Urothelium cell line (cell line): Measurements from ENCODE around the gene PLA2G15.
"Not testable (repeated sequence)": the region's sequence is repeated elsewhere in the genome, so short reads cannot be mapped to it uniquely, and the experiment has no call there.

Experiments
- DNase-seq: peaks from one replicate; pipeline ENCODE4 v3.0.0; 2011; ENCODE audit warnings: low spot score, mixed read lengths
- FAIRE-seq: peaks from 2 replicates; lab custom pipeline; 2011; peaks lifted over from hg19 to GRCh38; lab: Jason Lieb, UNC

PLA2G15 gene

GRCh38 chr16:68274441-68274840 is 29.3 kb downstream of the PLA2G15 start:
- DNase-seq (no peak), FAIRE-seq (no peak)

DNA sequence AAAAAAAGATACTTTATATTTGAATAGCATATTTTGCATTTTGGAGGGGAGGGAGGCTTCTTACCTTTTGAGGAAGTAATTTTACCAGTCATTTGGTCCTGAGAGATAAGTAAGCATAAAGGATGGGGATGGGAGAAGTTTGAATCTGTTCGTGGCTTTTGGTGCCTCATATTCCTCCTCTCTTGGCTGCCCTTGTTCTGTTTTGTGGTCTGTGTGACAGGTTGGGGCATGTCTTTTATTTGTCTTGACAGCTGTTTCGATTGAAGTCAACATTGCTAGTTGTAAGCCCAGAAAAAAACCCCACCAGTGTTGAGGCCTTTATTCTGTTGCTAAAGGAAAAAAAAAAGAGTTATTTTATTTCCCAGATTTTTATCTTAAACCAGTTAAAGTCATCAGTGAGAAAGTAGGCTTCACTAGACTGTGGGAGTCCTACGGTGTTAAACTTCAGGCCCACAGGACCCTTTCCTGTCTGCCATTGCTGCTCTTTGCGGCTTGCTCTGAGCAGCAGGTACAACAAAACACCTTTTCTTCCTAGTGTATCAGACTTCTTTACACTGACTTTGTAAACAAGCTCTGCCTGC is 30.5 kb downstream of the PLA2G15 start:
- DNase-seq: no peak
- no peak for FAIRE-seq

- FAIRE-seq: no peak
- no peak for DNase-seq
Measured at GRCh38 chr16:68276223-68276622, 31.1 kb downstream of the PLA2G15 start.

- DNase-seq (no peak), FAIRE-seq (no peak)
Measured at GRCh38 chr16:68279726-68280558, 34.8 kb downstream of the PLA2G15 start.

DNA sequence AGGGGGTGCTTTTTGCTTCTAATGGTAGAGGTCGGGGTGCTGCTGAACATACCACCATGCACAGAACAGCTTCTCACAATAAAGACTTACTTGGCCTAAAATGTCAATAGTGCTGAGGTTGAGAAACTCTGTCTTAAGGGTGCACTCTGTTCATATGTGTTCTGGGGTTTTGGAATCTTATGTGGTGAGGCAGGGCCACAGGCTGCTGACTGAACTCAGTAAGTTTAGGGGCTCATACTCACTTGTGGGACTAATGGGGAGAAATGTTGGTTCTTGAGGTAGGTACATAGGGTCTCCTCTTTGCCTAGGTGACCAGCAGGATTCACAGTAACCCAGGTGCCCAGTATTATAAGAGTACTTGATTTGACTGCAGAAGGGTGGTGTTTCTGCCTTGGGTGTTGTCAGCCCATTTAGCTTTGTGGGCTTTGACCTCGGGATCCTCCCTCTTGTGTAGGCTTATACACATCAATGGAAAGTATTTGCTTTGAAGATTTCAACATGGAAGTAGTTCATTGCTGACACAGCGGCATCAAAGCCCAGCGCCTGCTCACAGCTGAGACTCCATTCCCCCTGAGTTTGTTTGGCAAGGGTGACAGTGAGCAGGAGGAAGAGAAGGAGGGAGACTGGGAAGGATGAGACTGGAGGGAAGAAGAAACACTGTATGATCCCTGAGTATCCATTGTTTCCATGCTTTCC is 36.3 kb downstream of the PLA2G15 start:
- DNase-seq (no peak), FAIRE-seq (no peak)

GRCh38 chr16:68282064-68282452 is 36.9 kb downstream of the PLA2G15 start:
- no peak for FAIRE-seq
- no peak for DNase-seq

DNA sequence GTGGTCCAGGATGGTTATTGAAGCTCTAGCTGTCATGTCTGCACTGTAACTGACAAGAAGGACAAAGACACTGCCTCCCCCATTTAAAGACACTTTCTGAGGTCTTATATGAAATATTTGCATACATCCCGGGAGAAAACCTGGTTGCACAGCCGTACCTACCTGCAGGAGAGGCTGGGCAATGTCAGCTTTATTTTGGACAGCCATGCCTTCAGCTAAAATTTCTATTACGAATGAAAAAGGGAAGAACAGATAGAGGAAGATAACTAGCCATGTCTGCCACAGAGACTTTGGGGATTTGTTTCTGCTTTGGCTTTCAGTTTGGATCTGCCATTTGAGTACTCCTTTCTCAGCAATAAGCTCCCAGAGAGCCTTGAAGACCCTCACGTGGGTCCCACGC is 38.2 kb downstream of the PLA2G15 start:
- no peak for FAIRE-seq
- no peak for DNase-seq

- DNase-seq (no peak), FAIRE-seq (no peak)
Measured at GRCh38 chr16:68283801-68284598, 38.8 kb downstream of the PLA2G15 start.

DNA sequence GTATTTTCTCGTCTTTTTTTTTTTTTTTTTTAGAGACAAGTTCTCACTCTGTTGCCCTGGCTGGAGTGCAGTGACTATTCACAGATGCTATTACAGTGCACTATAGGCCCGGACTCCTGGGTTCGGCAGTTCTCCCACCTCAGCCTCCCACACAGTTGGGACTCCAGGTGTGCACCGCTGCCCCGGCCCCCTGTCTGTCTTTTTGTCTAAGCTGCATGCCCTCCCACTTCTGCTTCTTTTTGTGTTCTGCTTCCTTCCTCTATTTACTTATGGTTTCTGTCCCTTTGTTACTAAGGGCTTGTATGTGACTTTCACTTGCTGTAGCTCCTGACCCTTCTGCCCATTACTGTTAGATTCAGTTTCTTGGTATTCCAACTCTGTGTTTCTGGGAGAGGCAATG is 39.7 kb downstream of the PLA2G15 start:
- no peak for FAIRE-seq
- DNase-seq: no peak

GRCh38 chr16:68285683-68286082 is 40.5 kb downstream of the PLA2G15 start:
- FAIRE-seq (no peak), DNase-seq (no peak)

DNA sequence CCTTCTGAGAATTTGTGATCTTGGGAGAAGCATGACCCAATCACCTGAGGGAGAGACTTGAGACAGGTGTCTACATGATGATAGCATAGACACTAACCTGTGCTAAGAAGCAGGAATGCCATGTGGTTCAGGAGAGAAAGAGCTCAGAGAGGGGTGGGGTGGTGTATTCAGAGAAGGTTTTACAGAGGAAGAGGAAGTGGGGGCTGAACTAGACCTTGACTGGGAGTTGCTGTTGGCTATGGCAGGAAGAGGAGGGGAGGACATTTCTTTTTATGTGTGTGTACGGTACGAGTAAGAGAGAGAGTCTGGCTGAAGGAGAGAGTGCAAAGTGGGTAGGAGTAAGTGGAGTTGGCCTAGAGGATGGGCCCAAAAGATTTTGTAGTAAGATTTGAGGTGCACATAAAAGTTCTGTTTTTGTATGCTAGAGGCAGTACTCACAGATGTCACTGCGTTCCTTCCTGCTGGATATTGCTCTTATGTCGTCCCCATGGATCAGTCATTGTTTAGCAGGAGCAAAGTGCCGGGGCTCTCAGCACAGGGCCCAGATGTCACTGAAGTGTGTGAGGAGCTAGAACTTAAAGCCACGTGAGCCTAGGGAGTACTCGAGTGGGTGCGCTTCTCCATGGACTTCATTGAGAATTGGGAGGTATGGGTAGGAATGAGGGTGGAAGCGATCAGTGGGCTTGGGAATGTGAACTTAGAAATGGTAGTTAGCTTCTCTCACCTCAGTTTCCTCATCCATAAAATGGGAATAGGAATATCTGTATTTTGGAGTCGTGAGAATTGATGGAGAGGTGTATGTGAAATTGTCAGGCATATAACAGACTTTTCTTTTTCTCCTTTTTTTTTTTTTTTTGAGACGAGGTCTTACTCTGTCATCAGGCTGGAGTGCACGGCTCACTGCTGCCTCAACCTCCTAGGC is 41.2 kb downstream of the PLA2G15 start:
- FAIRE-seq (no peak), DNase-seq (no peak)

DNA sequence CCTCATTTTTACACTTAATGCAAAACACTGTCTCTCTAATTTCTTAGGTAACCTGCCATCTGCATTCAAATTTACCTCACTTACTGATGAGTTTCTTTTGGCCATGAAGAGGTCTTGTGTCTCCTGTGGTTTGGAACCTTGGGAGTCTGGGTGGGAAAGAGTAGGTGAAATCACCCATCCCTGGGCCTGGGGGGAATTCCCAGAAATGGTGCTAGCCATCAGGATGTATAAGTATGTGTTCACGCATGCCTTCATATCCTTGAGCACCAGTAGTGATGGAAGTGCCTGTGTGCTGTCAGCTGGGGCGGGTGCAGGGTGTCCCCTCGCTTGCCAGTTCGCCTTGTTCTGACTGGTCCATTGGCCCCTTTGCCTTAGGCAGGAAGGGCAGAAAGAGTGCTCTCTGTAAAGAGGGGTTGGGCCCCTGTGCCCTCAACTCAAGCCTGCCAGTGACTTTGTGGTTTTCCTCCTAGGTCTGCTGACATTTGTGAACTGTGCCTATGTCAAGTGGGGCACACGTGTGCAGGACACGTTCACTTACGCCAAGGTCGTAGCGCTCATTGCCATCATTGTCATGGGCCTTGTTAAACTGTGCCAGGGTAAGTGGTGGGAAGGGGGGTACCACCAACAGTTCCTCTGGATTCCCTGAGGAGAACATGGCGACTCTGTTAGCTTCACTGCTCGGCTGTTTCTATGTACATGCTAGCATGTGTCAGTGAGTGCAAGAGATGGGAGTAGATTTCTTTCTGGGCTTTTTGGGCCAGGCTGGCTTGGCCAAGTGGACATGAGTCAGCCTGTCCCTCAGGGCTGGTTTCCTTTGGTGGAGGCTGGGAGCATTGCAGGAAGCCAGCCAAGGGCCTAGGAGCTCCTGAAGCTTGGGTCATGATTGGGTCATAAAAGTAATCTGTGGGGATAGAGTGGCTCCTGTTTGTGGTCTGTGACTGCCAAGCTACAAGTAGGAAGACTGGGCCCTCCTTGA is 42.4 kb downstream of the PLA2G15 start:
- FAIRE-seq (no peak), DNase-seq (no peak)

- FAIRE-seq (no peak), DNase-seq (no peak)
Measured at GRCh38 chr16:68288252-68288650, 43.1 kb downstream of the PLA2G15 start.

GRCh38 chr16:68288796-68289195 is 43.6 kb downstream of the PLA2G15 start:
- DNase-seq, FAIRE-seq: not testable (repeated sequence)

DNA sequence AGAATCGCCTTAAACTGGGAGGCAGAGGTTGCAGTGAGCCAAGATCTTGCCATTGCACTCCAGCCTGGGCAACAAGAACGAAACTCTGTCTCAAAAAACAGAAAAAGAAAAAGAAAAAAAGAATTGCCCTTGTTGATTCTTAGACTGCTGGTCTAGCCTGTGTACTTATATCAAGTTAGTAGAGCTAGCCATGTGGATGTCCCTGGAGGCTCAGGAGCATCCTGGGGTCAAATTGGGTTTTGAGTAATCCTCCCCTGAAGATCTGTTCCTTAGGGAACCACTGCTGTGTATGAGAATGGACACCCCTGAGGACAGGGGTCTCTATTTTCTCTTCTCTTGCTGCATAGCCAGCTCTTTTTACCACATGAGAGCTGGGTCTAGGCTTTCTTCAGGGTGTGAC is 44.0 kb downstream of the PLA2G15 start:
- FAIRE-seq (no peak), DNase-seq (no peak)

GRCh38 chr16:68289621-68290329 is 44.6 kb downstream of the PLA2G15 start:
- DNase-seq (no peak), FAIRE-seq (no peak)

DNA sequence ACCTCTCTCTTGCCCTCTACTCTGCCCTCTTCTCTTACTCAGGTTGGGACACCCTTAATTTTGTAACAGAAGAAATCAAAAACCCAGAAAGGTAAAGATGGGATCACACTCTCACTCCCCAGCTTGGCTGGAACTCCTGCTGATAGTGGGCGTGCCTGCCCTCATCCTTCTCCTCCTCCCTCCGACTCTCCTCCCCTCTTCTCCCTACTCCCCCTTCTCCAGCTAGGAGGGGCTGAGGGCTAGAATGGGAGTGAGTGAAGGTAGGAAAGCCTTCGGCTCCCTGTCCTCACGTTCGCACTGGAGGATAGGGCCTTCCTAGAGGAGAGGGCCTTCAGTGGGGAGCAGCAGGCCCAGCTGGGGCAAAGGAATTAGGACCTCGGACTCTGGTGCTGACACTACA is 45.3 kb downstream of the PLA2G15 start:
- no peak for FAIRE-seq
- no peak for DNase-seq

GRCh38 chr16:68291227-68291626 is 46.1 kb downstream of the PLA2G15 start:
- DNase-seq (no peak), FAIRE-seq (no peak)
